GM10266 (cell line): ENCODE data around the gene ATP5MC2.

Source experiments
- DNase-seq: peaks from one replicate; pipeline ENCODE4 v3.0.0; 2012; ENCODE audit errors: extremely low spot score
- CTCF ChIP-seq: IDR thresholded peaks from 2 replicates; pipeline ENCODE4 v1.5.1; 2012; ENCODE audit warnings: mild to moderate bottlenecking, low read depth; ENCODE audit not compliant: control insufficient read depth, insufficient read depth; ENCODE audit errors: missing control alignments

Gene ATP5MC2

DNA sequence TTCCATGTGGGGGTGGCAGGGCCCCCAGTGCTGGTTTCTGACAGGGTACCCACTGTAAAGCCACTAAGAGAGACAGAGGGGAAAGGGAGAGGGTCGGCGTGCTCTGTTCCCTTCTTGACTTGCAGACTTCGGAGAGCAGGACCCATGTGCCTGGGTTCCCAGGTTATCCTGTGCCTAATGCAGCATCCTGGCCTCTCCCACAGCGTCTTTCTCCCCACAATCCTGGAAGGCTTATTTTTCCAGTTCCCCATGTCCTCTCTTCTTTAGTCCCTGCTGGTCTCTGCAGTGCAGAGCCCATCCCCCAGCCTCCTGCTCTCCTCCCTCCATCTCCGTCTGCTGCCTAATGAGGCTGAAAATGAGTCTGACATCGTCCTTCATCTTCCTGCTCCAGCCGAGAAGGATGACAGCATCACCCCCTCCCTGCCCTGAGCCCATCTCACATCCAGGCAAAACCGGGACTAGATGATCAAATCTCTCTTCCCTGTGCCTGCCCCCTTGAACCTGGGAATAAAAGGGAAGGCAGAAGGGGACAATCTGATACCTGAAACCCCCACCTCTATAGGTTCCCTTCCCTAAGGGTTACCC is 36.3 kb upstream of the ATP5MC2 start:
- TF ChIP-seq CTCF: no peak
- DNase-seq: no peak

DNA sequence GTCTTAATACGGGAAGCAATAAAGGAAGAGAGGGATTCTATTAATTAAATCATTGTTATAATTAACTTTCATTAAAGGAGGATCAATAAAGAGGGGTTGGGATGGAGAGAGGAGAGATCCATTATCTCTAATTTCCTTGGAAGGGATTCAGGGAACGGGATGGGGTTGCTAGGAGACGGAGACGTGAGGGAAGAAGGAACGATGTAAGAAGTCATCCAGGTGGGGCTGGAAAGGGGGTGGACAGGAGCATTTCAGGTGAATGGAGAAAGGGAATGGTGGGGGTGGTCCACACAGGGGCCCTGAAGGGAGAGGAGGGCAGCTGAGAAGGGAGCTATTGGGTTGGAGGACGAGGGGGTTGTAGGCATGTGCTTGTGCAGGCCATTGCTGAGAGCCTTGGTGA is 34.2 kb upstream of the ATP5MC2 start:
- TF ChIP-seq CTCF: no peak
- DNase-seq: no peak

GRCh38 chr12:53709671-53710070 is 33.8 kb upstream of the ATP5MC2 start:
- no peak for TF ChIP-seq CTCF
- DNase-seq: no peak

DNA sequence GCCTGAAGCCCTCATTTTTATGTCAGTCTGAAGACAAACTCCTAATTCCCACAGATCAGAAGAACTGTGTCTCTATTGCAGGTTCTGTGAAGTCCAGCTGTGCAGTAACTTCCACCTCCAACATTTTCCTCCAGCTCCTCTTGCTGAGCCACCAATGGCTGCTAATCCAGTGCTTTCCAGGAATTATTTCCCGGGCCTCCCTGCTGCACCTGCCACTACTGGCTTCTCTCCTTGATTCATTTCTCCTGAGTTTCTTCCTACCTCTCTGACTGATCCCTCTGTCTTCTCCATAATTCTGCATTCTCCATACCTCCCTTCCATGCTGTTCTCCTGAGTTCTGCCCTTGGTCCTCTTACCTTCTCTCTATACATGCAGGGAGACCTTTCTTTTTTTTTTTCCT is 30.2 kb upstream of the ATP5MC2 start:
- no peak for DNase-seq
- TF ChIP-seq CTCF: no peak

DNA sequence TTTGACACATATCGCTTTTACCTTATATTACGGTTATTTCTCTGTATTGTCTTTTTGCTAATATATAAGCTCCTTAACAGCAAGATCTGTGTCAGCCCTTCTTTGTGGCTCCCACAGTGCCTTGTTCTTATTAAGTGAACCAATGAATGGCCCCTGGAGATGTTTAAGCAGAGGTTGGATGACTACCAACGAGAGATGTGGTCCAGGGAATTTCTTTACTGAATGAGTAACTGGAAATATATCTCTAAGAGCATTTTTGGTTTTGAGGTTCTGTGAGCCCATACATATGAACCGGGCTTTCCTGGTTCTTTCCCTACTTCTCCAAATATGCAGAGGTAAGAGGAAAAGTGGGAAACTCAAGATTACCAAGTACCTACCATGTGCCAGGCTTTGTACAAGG is 27.9 kb upstream of the ATP5MC2 start:
- no peak for DNase-seq
- TF ChIP-seq CTCF: no peak

- peak; percentile 77 for DNase-seq
- TF ChIP-seq CTCF: peak; percentile 97
Observed at GRCh38 chr12:53701518-53702264, 25.8 kb upstream of the ATP5MC2 start.

DNA sequence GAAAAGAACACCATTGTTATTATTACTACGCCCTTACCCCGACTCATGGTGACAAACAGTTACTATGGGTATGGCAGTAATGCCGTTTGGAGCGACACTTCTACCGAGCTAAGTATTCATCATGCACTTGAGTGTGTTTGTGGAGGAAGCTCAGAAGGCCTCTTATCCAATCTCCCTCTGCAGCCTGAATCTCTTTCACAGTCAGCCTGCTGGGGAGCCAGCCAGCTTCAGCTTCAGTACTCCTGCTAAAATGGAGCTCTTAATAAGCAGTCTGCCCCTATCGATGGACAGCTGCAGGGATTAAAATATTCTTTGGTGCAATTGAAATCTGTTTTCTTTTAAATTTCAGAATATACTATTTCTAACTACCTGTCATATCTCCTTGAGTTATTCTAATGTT is 24.7 kb upstream of the ATP5MC2 start:
- no peak for TF ChIP-seq CTCF
- DNase-seq: no peak
